Activated T-cell treated with anti-CD3 and anti-CD28 coated beads for 4 hours (primary cell): ENCODE measurements around the gene ZNRF1.
A peak's percentile ranks its signal among the peaks of the same experiment; 100 is the strongest.
"Not testable (repeated sequence)": the region's sequence is repeated elsewhere in the genome, so short reads cannot be mapped to it uniquely, and the experiment has no call there.

ENCODE experiments used
- DNase-seq: peaks from one replicate; pipeline ENCODE4 v3.0.0-alpha.2; 2020

The ZNRF1 gene

DNA sequence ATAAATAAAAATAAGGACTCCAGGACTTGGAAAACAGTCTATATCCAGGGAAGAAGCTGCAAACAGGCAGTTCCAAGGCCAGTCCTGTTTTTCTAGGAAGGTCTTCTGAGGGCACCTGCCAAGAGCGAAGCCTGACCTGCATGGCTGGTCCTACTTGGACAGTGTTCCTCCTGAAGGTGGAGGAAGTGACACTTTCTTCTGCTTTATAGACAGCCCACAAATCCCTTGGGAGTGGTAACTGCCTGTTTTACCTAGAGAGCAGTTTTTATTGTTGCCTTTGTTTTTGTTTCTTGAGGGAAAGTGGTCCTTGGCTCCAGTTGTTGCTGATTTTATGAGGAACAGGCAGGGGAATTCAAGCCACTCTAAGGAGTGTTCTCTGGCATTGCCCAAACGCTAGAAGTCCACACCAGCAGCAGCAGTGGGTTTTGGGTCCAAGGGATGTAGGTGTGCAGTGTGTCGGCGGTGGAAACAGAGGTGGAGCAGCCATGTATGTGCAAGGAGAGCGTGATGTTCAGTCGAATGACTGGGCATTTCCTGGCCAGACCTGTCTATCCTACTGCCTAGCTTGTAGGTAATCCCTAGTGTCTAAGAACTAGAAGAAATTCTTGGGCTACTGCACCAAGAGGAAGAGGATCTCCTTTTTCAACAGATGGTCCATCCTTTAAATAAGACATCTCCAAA is 82.5 kb downstream of the ZNRF1 start:
- no peak for DNase-seq

DNA sequence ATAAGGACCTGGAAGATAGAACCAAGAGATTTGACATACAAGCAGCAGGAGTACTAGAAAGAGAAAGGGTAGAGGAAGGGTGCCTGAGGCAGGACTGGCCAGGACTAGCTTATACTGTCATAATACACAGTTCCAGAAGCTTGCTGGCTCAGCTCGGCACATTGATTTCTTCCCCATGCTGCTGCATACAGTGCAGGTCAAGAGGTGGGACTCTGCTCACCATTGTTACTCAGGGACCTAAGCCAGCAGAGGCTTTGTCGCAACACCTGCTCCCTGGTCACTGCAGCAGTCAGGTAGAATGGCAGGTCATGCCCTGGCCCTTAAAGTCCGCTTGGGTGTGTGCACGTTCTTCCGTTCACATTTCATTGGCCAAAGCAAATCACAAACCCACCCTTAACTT is 85.0 kb downstream of the ZNRF1 start:
- no peak for DNase-seq

DNA sequence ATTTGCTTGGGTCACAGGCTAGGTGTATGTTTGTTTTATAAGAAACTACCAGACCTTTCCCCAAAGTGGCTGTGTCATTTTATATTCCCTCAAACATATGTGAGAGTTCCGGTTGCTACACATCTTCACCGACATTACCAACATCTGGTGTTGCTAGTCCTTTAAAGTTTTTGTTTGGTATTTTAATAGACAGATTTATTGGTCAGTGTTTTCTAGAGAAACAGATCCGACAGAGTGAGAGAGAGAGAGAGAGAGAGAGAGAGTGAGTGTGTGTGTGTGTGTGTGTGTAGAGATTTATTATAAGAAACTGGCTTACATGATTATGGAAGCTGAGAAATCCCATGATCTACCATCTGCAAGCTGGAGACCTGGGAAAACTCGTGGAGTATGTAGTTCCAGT is 86.7 kb downstream of the ZNRF1 start:
- no peak for DNase-seq

DNA sequence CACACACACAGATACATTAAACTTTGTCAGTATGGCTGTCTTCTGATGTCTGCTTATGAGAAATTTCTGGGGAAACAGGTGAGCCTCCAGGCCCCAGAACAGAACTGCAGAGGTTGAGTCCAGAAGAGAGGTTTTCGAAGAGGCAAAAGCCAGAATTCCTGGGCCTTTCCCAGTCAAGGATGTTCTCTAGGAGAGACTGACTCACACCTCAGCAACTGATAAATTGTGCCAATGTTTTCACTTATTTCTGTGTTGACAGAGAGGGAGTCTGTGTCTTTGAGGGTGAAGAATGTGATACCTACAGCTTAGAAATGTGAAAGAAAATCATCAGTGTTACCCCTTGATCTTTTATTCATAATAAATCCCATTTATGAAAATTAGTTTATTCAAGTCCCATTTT is 87.5 kb downstream of the ZNRF1 start:
- DNase-seq, result no peak

DNA sequence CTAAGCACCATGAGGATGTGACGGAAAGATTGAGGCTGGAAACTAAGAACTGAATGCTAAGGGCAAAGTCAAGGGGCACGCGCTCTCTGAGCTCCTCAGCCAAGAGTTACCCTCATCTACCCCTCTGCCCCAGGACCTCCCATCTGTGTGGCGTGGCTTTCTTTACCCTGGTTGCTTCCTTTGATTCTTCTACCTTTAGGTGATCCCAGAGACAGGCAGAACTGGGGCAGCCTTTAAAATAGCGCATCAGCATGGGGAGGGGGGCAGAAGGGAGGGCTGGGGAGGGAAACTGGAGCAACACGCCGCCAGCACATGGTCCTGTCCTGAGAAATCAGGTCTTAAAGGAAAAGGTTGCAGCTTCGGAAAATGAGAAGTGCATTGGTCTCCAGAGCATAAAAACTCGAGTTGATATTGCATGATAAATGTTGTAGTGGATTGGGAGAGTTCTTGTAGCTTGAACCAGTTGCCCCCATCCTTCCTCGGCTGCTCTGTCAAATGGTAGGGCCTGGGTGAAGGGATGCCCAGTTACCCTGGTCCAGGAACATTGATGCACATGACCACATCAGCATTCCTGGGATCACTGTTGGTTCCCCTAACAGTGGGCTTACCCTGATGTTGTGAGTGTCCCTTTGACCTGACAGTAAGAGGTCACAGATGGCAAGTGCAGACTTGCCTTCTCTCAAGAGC is 88.0 kb downstream of the ZNRF1 start:
- no peak for DNase-seq

DNA sequence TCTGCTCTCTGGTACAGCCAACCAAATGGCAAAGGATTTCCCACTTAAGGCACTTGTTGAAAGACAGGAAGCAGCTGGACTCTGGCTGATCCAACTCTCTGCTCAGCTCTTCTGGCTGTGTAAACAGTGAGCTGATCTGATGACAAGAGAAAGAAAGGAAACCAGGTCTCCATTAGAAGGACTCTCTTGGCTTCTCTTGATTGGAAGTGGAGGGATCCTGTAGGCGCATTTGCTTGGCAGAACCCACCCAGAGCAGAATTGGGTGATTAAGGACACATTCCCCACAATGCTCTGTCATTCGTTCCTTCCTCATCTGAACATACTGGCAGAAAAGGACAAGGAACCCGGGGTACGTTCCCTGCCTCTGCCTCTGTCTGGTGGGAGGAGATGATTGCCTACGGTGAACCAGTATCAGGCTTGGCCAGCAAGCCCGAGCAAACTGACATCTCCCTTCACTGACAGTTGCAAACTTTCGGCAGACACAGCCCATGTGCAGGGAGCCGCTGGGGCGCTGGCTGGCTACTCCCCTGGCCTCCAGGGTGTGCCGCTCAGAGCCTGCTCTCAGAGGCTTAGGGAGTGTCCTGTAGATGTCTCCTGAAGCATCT is 88.7 kb downstream of the ZNRF1 start:
- no peak for DNase-seq

DNA sequence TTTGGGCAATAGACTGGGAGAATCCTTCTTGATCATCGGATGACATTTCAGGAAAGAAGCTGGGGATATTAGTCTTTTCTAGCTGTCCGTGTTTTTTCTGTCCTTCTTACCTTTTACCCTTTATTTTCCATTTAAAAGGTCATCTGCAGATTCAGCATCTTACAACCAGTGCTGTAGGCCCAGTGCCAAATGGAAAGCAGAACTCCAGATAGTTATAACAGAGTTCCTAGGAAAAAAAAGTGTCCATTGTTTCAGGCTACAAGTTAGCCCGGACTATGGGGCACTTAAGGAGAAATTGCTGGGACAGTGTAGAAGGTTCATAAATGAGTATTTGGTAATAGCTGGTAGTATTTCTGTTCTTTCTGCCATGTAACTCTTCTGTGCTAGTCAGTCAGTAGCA is 89.4 kb downstream of the ZNRF1 start:
- DNase-seq, result no peak

DNA sequence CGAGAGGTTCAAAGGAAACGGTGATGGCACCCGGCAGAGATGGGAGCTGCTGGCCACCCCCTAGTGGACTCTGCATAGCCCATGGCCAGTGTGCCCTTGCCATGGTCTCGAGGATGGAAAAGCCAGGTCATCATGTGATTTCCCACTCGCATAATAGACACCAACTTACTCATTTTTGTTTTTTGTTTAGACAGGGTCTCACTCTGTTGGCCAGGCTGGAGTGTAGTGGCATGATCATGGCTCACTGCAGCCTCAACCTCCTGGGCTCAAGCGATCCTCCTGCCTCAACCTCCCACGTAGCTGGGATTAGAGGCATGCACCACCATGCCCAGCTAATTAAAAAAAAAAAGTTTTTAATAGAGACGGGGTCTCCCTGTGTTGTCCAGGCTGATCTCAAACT is 90.1 kb downstream of the ZNRF1 start:
- DNase-seq, result no peak

DNA sequence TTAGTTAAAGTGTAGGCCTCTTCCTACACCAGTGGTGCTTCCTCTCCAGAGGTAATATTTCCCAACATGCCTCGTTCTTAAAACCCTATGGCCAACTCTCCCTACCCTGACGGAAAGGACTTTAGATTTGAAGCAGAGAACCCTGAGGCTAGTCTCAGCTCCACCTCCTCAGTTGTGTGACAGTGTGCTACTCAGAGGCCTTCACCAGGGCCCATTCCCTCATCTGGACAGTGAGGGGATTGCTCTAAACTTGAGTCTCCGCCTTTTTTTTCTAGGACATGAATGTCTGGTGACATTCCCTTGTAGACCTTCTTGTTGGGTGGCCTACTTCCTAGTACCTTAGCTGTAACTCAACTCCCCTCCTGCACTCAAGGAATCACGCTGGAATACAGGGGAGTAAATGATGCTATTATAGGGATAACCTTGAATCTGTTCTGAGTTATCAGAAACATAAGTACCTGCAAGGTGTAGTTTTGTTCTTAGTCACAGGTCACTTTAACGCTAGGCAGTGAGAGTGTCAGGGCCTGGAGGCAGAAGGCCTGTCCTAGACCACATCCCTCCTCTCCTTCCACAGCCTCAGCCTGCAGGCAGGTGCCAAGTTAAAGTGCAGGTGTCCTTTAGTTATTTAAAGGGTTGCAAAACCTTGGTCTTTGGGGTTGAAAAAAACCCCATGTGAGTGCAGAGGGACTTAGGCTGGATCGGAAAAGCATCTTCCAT is 90.8 kb downstream of the ZNRF1 start:
- no peak for DNase-seq

DNA sequence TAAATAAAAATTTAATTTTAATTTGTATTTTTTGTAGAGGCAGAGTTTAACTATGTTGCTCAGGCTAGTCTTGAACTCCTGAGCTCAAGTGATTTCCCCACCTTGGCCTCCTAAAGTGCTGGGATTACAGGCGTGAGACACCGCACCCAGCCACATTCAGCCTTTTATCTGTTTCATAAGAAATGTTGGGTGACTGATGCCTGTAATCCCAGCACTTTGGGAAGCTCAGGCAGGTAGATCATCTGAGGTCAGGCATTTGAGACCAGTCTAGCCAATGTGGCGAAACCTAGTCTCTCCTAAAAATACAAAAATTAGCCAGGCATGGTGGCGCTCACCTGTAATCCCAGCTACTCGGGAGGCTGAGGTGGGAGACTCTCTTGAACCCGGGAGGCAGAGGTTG is 92.1 kb downstream of the ZNRF1 start:
- not testable (repeated sequence) for DNase-seq

DNA sequence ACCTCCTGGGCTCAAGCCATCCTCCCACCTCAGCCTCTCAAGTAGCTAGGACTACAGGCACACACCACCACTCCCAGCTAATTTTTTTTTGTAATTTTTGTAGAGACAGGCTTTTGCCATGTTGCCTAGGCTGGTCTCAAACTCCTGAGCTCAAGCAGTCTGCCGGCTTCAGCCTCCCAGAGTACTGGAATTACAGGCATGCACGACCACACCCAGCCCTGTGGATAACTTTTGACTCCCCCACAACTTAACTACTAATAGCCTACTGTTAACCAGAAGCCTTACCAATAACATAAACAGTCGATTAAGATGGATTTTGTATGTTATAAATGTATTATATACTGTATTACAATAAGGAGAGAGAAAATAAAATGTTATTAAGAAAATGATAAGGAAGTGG is 92.8 kb downstream of the ZNRF1 start:
- not testable (repeated sequence) for DNase-seq

DNA sequence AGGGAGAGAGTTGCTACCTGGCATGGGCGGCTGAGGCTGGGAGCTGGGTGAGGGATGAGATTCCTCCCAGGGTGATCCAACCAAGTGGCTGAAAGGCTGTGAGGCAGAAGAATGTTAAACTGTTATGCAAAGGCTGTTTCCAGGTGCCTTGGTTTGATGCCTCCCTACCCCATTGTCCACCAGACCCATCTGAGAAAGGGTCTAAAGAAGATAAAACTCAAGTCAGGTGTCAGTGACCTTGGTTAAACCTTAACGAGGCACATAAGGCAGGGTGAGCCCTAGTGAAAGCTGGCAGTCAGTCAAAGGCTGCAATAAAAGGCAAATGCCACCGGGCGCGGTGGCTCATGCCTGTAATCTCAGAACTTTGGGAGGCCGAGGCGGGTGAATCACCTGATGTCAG is 94.0 kb downstream of the ZNRF1 start:
- no peak for DNase-seq

DNA sequence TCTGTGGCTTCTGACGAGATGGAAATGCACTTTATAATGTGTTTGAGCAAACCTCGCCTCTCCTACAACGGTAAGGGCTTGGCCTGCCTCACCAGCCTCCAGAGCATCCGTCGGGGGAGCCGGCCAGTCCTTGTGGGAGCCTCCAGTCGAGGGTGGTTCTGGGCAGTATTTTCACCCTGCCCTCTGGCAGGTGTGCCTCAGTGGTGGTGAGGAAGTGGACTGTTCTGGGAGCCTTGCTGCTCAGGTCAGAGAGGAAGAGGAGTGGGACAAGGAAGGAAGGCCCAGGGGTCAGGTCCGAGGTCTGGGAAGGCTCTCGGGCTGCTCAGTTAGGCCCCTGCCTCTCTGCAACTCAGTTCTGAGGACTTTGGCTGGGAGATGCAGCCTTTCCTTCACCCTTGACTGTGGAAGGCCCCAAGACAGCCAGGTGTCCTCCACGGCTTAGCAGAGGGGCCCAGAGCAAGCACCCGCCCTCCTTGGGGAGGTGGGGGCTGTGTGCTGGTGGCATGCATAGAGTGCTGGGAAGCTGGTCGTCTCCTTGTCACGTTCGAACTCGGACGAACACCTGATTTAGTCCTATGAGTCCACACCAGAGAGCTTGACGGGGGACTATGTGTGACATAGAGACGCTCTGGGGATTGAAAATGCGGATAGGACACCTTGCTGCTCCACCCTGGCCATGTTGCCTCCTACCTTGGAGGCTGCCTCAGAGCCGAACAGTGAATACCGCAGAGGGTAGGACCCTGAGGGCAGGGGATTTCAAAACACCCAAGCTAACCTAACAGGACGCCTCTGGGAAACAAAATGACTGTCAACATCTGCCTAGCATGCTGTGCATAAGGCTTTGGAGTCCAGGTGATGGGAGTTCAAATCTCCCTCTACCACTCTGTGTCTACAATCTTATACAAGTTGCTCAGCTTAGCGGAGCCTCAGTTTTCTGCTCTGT is 95.0 kb downstream of the ZNRF1 start:
- DNase-seq, result no peak

DNA sequence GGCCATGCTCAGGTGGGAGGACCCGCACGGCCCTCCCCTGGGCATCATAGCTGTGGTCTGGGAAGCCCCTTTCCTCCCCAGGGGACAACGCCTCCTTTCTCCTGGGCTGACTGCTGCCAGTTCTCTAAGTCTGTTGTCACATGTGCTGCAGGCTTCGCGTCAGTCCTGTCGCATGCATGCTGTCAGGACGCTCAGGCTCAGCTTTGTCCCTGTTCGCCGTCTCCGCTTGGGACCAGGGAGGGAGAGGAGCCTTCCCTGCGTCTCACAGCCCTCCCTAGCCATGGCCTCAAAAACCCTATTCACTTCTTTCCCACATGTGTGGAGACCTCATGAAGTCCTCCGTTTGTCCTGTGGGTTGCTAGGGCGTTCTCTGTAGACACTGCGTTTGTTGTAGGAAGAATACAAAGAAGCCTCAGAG is 96.4 kb downstream of the ZNRF1 start:
- no peak for DNase-seq

DNA sequence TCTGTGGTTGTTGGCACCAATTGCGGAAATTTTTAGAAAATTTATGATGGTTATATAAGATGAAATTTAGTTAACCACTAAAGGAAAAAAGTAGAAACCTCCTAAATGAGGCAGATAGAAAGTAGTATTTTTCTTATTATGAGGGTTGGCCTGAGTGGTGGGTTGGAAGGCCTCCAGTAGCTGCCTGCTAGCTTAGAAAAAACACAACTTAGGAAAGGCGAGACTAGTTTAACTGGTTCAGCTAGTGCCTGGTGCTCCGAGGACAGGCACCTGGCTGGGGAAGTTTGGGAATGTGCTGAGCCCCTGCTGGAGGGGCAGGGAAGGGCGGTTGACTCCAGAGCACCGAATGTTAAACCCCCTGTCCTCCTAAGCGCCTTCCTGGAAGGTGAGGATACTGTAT is 97.8 kb downstream of the ZNRF1 start:
- DNase-seq, result no peak

DNA sequence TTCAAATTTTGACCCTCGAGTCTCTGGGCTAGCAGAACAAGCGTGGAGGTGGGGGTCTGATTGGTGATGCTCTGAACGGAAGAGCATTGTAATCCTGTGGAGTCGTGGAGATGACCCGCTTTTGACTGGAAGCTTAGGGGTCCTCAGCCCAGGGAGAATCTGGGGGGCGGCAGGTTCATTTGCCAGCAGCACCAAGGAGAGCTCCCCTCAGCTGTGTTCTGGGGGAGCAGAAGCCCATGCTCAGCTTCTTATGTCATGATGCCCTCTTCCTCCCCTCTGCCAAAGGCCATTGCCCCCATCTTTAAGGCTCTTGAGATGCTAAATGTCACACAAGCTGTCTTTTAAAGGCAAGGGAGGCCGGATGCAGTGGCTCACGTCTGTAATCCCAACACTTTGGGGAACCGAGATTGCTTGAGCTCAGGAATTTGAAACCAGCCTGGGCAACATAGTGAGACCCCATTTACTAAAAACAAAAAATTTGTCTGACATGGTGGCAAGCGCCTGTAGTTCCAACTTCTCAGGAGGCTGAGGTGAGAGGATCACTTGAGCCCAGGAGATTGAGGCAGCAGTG is 98.5 kb downstream of the ZNRF1 start:
- no peak for DNase-seq

DNA sequence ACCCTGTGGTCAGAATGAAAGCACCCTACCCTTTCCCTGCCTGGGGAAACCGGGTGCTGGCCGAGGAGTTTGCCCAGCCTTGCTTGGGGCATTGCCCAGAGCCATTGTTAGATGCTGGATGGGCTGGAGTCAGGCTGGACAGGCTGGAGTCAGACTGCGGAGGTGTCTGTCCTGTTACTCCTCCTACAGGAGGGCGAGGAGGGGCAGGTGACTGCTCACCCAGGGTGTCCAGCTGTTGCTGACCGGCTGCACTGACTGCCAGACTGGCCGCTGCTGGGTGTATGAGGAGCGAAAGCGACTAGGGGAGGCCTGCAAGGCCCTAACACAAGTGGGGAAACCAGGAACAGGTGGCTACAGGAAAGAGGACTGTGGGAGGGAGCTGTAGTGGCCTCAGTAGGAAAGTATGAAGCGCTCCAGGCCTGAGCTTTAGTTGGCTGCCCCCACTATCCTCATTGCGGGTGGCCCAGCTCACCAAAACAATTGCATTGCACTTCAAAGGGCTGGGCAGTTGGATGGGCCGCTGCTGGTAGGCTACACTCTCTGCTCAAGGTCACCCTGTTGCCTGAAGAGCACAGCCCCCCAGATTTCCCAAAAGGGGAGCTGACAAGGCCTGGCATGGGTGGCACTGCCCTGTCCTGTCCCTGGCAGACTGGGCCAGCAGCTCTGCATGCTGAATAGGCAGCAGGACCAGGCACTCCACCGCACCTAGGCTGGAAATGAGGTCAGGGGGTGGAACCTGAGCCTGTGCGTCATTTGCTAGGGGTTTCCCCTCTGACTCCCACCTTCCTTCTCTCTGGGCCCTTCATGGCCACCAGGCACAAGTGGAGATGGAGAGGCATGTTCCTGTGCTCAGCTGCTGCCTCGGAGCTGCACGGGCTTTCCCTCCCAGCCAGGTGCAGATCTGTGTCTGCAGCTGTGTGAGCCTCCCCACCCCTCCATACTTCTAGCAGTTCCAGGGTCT is 99.4 kb downstream of the ZNRF1 start:
- peak; percentile 58 for DNase-seq

DNA sequence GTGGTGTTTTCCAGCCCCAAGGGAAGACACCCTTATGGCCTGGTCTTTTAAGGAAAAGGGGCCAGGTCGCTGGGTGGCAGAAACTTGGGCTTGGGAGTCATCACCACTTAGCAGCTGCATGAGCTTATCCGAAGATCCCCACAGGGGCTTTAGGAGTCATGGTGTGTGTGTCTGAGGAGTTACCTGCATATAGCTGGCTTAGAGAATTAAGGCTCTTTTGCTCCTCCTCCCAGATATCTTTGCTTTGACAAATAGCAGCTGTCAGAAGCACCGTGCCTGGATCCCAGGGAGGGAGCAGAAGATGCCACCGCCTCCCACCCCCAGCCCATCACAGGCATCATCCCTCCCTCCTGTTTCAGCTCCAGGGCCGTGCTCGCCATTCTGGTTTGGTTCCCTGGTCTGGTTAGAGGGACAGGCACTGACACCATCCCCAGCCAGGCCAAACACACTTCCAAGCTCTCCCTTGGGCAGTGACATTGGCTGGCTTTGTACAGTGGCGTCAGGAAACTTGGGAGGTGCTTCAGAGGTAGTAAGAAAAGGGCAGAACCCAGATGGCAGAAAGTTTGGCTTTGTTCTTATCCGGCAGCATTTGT is 100.3 kb downstream of the ZNRF1 start:
- no peak for DNase-seq

DNA sequence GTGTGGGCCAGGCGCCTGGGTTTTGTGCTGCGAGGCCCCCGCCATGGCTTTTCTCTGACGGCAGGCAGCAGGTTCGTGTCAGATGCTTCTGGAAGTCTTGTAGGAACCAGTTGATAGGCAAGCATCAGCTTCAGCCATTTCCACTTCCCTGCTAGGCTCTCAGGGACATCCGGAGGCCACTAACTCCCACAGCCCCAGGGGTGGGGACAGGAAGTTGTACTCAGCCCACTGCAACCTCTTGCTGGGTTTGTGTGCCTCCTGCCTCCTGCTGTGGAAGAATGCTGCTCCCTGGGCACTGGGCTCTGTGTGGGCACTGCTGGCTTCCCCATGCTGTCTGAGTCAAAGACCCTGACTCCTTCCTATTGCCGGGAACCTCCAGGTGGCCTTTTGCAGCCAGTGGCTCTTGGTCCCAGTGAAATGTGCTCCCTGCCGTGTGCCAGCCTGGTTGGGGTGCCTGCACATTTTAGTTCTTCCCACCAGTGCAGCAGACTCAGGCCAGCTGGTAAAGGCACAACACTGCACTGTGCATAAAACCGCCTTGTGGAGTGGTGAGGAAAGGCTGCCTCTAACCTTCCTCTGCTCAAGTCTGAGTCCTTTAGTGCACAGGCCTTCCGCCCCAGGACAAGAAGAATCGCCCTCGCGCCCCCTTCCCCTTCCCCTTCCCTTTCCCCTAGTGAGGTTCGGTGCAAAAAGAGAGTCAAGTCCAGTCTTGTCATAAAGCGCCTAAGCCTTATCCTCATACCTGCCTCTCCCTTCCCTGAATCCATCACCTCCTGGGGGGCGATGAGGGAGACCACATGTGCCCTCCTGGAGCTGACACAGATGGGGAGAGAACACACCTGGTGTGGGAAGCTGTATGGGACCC is 101.1 kb downstream of the ZNRF1 start:
- DNase-seq, result no peak

DNA sequence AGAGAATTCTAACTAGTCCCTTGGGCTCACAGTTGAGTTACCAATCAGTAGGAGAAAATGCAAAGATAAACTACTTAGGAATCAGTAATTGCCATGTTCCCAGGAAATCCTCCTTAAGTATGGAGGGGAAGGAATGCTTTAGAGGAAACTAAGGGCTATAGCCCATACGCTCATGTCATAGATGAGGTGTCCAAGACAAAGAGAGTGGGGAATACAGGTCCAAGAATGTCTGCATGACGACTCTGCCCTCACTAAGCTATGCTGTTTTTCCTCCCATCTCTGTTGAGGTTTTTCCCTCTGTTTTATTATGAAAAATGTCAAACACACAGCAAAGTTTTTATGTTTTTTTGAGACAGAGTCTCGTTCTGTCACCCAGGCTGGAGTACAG is 101.8 kb downstream of the ZNRF1 start:
- no peak for DNase-seq
